H1 (cell line): Measurements from ENCODE around the gene HES7. TPM values are rescaled to one million over a fixed set of nuclear protein-coding genes. Genes with fewer than 3 reads are reported as not detected.
"Not testable (repeated sequence)": the region's sequence is repeated elsewhere in the genome, so short reads cannot be mapped to it uniquely, and the experiment has no call there.

Source experiments
- CTCF ChIA-PET: fragments of 300-600 bp; sonication (Branson Sonifier 250); formaldehyde crosslinking; loops from one replicate; lab custom pipeline; 2021; ENCODE audit not compliant: partially characterized antibody; lab: Charles Lee
- POLR2A ChIA-PET: fragments of 300-600 bp; sonication (Branson Sonifier 250); formaldehyde crosslinking; loops from one replicate; lab custom pipeline; 2021; ENCODE audit warnings: inconsistent platforms; ENCODE audit not compliant: partially characterized antibody; lab: Charles Lee
- DNase-seq, 2 experiments: peaks; one replicate each; pipeline versions ENCODE4 v3.0.0 to v3.0.0-alpha.2; 2010 to 2022; ENCODE audit warnings: low spot score in 2 of 2, low read depth in 1 of 2, mixed read lengths in 1 of 2
- FAIRE-seq: peaks from 2 replicates; lab custom pipeline; 2011; peaks lifted over from hg19 to GRCh38; lab: Jason Lieb, UNC
- H2AFZ ChIP-seq: 2 replicates; pipeline ENCODE4 v1.8.1; 2012; ENCODE audit warnings: low read length, inconsistent platforms
- H2AK5ac ChIP-seq: 2 replicates; pipeline ENCODE4 v1.6.1; 2013; ENCODE audit warnings: low read depth, low read length
- H2BK120ac ChIP-seq: replicated peaks from 2 replicates; pipeline ENCODE3; 2013; ENCODE audit warnings: low read depth, low read length, inconsistent platforms
- H2BK12ac ChIP-seq: 2 replicates; pipeline ENCODE4 v1.6.1; 2013; ENCODE audit warnings: low read depth, low read length
- H2BK15ac ChIP-seq: 2 replicates; pipeline ENCODE4 v1.6.1; 2013; ENCODE audit warnings: low read length
- H2BK20ac ChIP-seq: 2 replicates; pipeline ENCODE4 v1.6.1; 2013; ENCODE audit warnings: low read length
- H2BK5ac ChIP-seq: 2 replicates; pipeline ENCODE4 v1.6.1; 2013; ENCODE audit warnings: low read depth, low read length
- H3K14ac ChIP-seq: 2 replicates; pipeline ENCODE4 v1.6.1; 2013; ENCODE audit warnings: inconsistent platforms; ENCODE audit not compliant: insufficient read length
- H3K18ac ChIP-seq: 2 replicates; pipeline ENCODE4 v1.6.1; 2013; ENCODE audit warnings: low read length; ENCODE audit errors: extremely low read depth
- H3K23ac ChIP-seq: 2 replicates; pipeline ENCODE4 v1.6.1; 2013; ENCODE audit warnings: inconsistent platforms; ENCODE audit not compliant: insufficient read length
- H3K23me2 ChIP-seq: 2 replicates; pipeline ENCODE4 v1.6.1; 2013; ENCODE audit warnings: low read depth, low read length
- H3K27ac ChIP-seq: 2 replicates; pipeline ENCODE4 v1.6.1; 2011; ENCODE audit warnings: low read depth, low read length, inconsistent platforms
- H3K27me3 ChIP-seq, 4 experiments: replicated peaks in 1 of 4; 1 replicate in 1 of 4; 2 replicates in 3 of 4; pipeline versions ENCODE4 v1.6.1 to v1.8.1; 2011 to 2013; ENCODE audit warnings: low read length in 3 of 4, mild to moderate bottlenecking in 3 of 4, inconsistent platforms in 2 of 4, mixed read lengths in 2 of 4, moderate library complexity in 1 of 4; ENCODE audit not compliant: control insufficient read depth in 3 of 4, insufficient read depth in 3 of 4; ENCODE audit errors: extremely low read depth in 1 of 4
- H3K36me3 ChIP-seq, 4 experiments: 2 replicates each; pipeline versions ENCODE4 v1.6.1 to v1.8.1; 2011 to 2013; ENCODE audit warnings: mild to moderate bottlenecking in 4 of 4, low read length in 3 of 4, moderate library complexity in 2 of 4, control low read depth in 1 of 4, inconsistent platforms in 1 of 4; ENCODE audit not compliant: insufficient read depth in 4 of 4, control insufficient read depth in 2 of 4
- H3K4ac ChIP-seq: replicated peaks from 2 replicates; pipeline ENCODE3; 2013; ENCODE audit warnings: low read length, low read depth, mixed read lengths, inconsistent platforms; ENCODE audit not compliant: insufficient read length
- H3K4me1 ChIP-seq, 4 experiments: replicated peaks in 1 of 4; 1 replicate in 1 of 4; 2 replicates in 3 of 4; pipeline versions ENCODE4 v1.6.1 to v1.8.1; 2011 to 2013; ENCODE audit warnings: low read length in 3 of 4, inconsistent platforms in 2 of 4, mixed read lengths in 1 of 4; ENCODE audit not compliant: insufficient read depth in 4 of 4, control insufficient read depth in 3 of 4
- H3K4me2 ChIP-seq, 2 experiments: 2 replicates each; pipeline versions ENCODE4 v1.6.1 to v1.8.1; 2011 to 2013; ENCODE audit warnings: low read depth in 2 of 2, low read length in 2 of 2, control low read depth in 1 of 2, inconsistent platforms in 1 of 2, mild to moderate bottlenecking in 1 of 2; ENCODE audit not compliant: insufficient read depth in 1 of 2
- H3K4me3 ChIP-seq, 4 experiments: fragments of 200-600, 300-600 bp in 1 of 4; sonication (generic), shearing (Covaris generic), sonication (Bioruptor Twin) in 1 of 4; 2 replicates each; pipeline versions ENCODE4 v1.5.1 to v1.8.1; 2011 to 2016; ENCODE audit warnings: low read length in 4 of 4, low read depth in 3 of 4, control low read depth in 2 of 4, inconsistent platforms in 2 of 4, mild to moderate bottlenecking in 2 of 4, mixed read lengths in 1 of 4, moderate library complexity in 1 of 4; ENCODE audit not compliant: insufficient read depth in 2 of 4; ENCODE audit errors: extremely low read depth in 1 of 4
- H3K56ac ChIP-seq: replicated peaks from 2 replicates; pipeline ENCODE3; 2013; ENCODE audit warnings: low read depth, mild to moderate bottlenecking, mixed read lengths, low read length, inconsistent platforms; ENCODE audit not compliant: insufficient read length
- H3K79me1 ChIP-seq: 2 replicates; pipeline ENCODE4 v1.6.1; 2013; ENCODE audit warnings: low read depth, low read length, control low read depth
- H3K79me2 ChIP-seq, 2 experiments: 2 replicates each; pipeline versions ENCODE4 v1.6.1 to v1.8.1; 2012 to 2013; ENCODE audit warnings: low read length in 2 of 2, mild to moderate bottlenecking in 2 of 2, inconsistent platforms in 1 of 2; ENCODE audit not compliant: insufficient read depth in 2 of 2, control insufficient read depth in 1 of 2
- H3K9ac ChIP-seq, 4 experiments: replicated peaks in 1 of 4; 1 replicate in 1 of 4; 2 replicates in 3 of 4; pipeline versions ENCODE4 v1.6.1 to v1.8.1; 2011 to 2013; ENCODE audit warnings: low read depth in 3 of 4, low read length in 3 of 4, control low read depth in 2 of 4, mild to moderate bottlenecking in 2 of 4, moderate library complexity in 2 of 4, inconsistent platforms in 1 of 4; ENCODE audit errors: extremely low read depth in 1 of 4
- H3K9me3 ChIP-seq, 2 experiments: 2 replicates each; pipeline versions ENCODE4 v1.6.1 to v1.8.1; 2012 to 2013; ENCODE audit warnings: mild to moderate bottlenecking in 2 of 2, moderate library complexity in 2 of 2, control low read depth in 1 of 2, inconsistent platforms in 1 of 2, low read depth in 1 of 2, low read length in 1 of 2, mixed read lengths in 1 of 2; ENCODE audit not compliant: insufficient read depth in 2 of 2
- H4K20me1 ChIP-seq, 2 experiments: replicated peaks in 1 of 2; 2 replicates each; pipeline versions ENCODE3 to v1.8.1; 2011 to 2013; ENCODE audit warnings: inconsistent platforms in 2 of 2, low read length in 2 of 2, mild to moderate bottlenecking in 1 of 2; ENCODE audit not compliant: insufficient read depth in 2 of 2, control insufficient read depth in 1 of 2
- H4K5ac ChIP-seq: 2 replicates; pipeline ENCODE4 v1.6.1; 2013; ENCODE audit warnings: low read length, low read depth, mixed read lengths, inconsistent platforms; ENCODE audit not compliant: insufficient read length
- H4K8ac ChIP-seq: 2 replicates; pipeline ENCODE4 v1.8.0; 2013; ENCODE audit warnings: mild to moderate bottlenecking, moderate library complexity, low read length, inconsistent platforms; ENCODE audit not compliant: insufficient read depth; ENCODE audit errors: extremely low read depth
- H4K91ac ChIP-seq: replicated peaks from 2 replicates; pipeline ENCODE3; 2013; ENCODE audit warnings: low read length, mixed read lengths, inconsistent platforms; ENCODE audit not compliant: insufficient read length
- WGBS, 2 experiments: shearing (Covaris generic) in 1 of 2; methylation state at CpG; one replicate each; pipeline versions ENCODE4 v1.1.6 to v1.1.7; 2013 to 2015; ENCODE audit warnings: low lambda C conversion rate in 2 of 2, mixed read lengths in 2 of 2, inconsistent platforms in 1 of 2, low coverage in 1 of 2, missing lambda C conversion rate in 1 of 2; ENCODE audit not compliant: insufficient replicate concordance in 2 of 2, insufficient coverage in 1 of 2, insufficient read length in 1 of 2; ENCODE audit errors: extremely low coverage in 1 of 2, missing lambda C conversion rate in 1 of 2; 5-methylcytosine and 5-hydroxymethylcytosine counted together
- polyA plus RNA-seq, 7 experiments: library from polyadenylated mRNA; depleted of rRNA in 3 of 7; stranded (reverse) in 5 of 7; unstranded in 2 of 7; fragments of >200 nt in 5 of 7; fragments of 200-250 nt in 2 of 7; gene quantifications; 1 replicate in 5 of 7; 2 replicates in 1 of 7; 4 replicates in 1 of 7; pipeline versions ENCODE4 v1.2.1 to v1.2.3, GENCODE V29; 2011 to 2013; ENCODE audit warnings: missing spikeins in 2 of 7, mixed read lengths in 2 of 7
- total RNA-seq: library from RNA; stranded (reverse); fragmentation: NEBNext Ultra II Directional; extraction: Animal tissue kit (Norgen Biotek cat#: 25700); gene quantifications from 2 replicates; pipeline ENCODE4 v1.2.1, GENCODE V29; 2021

HES7 gene
- total and polyA plus RNA-seq, 2 of the 8 experiments (the other 6 are each of a cell fraction or from before 2014, with no cell fraction given): 0.20 to 0.32 TPM

GRCh38 chr17:8077939-8078338, 46.0 kb downstream of the HES7 start:
- H2BK120ac ChIP-seq, H4K8ac ChIP-seq, H3K79me2 ChIP-seq, H2AK5ac ChIP-seq, H3K4me3 ChIP-seq, H3K4ac ChIP-seq, H2BK20ac ChIP-seq, H3K79me1 ChIP-seq, H2BK5ac ChIP-seq, H3K4me2 ChIP-seq, H2BK12ac ChIP-seq, H4K20me1 ChIP-seq, H3K27ac ChIP-seq, H3K36me3 ChIP-seq, H4K5ac ChIP-seq, H3K23ac ChIP-seq, H3K9ac ChIP-seq, H4K91ac ChIP-seq, H3K14ac ChIP-seq, POLR2A ChIA-PET, H2BK15ac ChIP-seq, DNase-seq, H3K56ac ChIP-seq, FAIRE-seq, H3K18ac ChIP-seq, H2AFZ ChIP-seq, H3K9me3 ChIP-seq, H3K23me2 ChIP-seq: not testable (repeated sequence)
- CTCF ChIA-PET: interaction anchor here (0.9 to 17.3 kb wide), 7 partner anchors 8 to 60 kb away, joined by 3 to 315 read pairs (median 115); partner anchors contain the start of genes ALOX12B and ALOXE3
- 69% methylated on average over 5 of the region's 5 CpGs; no CpG with 5 or more reads in 1 of the 2 experiments for WGBS, 2 experiments
- Histone ChIP-seq H3K4me1 (peaks cover 0 to 13% (median 8%) of the 10 kb centered on the region in 4 experiments; a peak in 6 of 7 replicates), H3K27me3 (peaks cover 19 to 56% (median 44%) of the 10 kb centered on the region in 4 experiments)
